ENCODE data around the gene CFLAR. TPM values are rescaled to one million over a fixed set of nuclear protein-coding genes. Genes with fewer than 3 reads are reported as not detected.

Gene CFLAR
- total and polyA plus RNA-seq, 9 of the 15 experiments (the other 6 are each of a cell fraction or from before 2014, with no cell fraction given): 27.5 to 102 (median 54.0) TPM

- TF ChIP-seq, protein P1, sequence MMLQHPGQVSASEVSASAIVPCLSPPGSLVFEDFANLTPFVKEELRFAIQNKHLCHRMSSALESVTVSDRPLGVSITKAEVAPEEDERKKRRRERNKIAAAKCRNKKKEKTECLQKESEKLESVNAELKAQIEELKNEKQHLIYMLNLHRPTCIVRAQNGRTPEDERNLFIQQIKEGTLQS (IDR thresholded peaks at IDR 0.05): no peak
- TF ChIP-seq, protein P1 (CRISPR knock-in tag; conservative IDR thresholded peaks at IDR 0.05): no peak
- no peak for TF ChIP-seq RUNX1 (IDR thresholded peaks at IDR 0.05; ENCODE audit: low read depth)
- peak; percentile 62; the same call in 1 of the 2 replicates for TF ChIP-seq SMARCA4 (IDR thresholded peaks at IDR 0.05)
- TF ChIP-seq ARHGAP35 (IDR thresholded peaks at IDR 0.05; ENCODE audit: partially characterized antibody): no peak
- TF ChIP-seq ZNF75A (CRISPR knock-in tag; IDR thresholded peaks at IDR 0.05): no peak
- TF ChIP-seq RBBP5 (IDR thresholded peaks at IDR 0.05; ENCODE audit: borderline replicate concordance, insufficient read depth, low read length, poor library complexity, severe bottlenecking): peak; percentile 10
- TF ChIP-seq MXI1 (IDR thresholded peaks at IDR 0.05; ENCODE audit: low read depth, low read length): no peak
- TF ChIP-seq SETDB1 (IDR thresholded peaks at IDR 0.05; ENCODE audit: low read length): no peak
- TF ChIP-seq ZNF398 (CRISPR knock-in tag; IDR thresholded peaks at IDR 0.05): no peak
- TF ChIP-seq E2F6 (IDR thresholded peaks at IDR 0.05; ENCODE audit: borderline replicate concordance in 1 of 2, extremely low read depth in 1 of 2, insufficient read depth in 1 of 2, insufficient read length in 1 of 2, low read depth in 1 of 2, low read length in 1 of 2, poor library complexity in 1 of 2, severe bottlenecking in 1 of 2): no peak
Measured at GRCh38 chr2:201158111-201158929, 42.4 kb downstream of the CFLAR start (continued).

All from K562 (cell line).